HL-60 (cell line): ENCODE results near the gene STIP1.

Experiments used
- CTCF ChIP-seq: IDR thresholded peaks from one replicate; pipeline ENCODE4 v1.5.1; 2011; ENCODE audit warnings: low read length, control low read depth, inconsistent platforms; ENCODE audit not compliant: insufficient read depth
- REST ChIP-seq: IDR thresholded peaks from 2 replicates; pipeline ENCODE4 v1.6.1; 2012; ENCODE audit warnings: low read depth; ENCODE audit not compliant: insufficient replicate concordance

- no peak for TF ChIP-seq CTCF
- TF ChIP-seq REST, result no peak
Observed at GRCh38 chr11:64238076-64238475, 52.1 kb downstream of the STIP1 start.
